HG02610 (cell line): ENCODE results near the gene LSAMP.

Experiments used
- ATAC-seq: cut with Tn5 transposase; IDR thresholded peaks from one replicate; pipeline ENCODE4 v1.9.1; 2021; ENCODE audit warnings: mild to moderate bottlenecking, moderate library complexity; ENCODE audit not compliant: unreplicated experiment

LSAMP gene

DNA sequence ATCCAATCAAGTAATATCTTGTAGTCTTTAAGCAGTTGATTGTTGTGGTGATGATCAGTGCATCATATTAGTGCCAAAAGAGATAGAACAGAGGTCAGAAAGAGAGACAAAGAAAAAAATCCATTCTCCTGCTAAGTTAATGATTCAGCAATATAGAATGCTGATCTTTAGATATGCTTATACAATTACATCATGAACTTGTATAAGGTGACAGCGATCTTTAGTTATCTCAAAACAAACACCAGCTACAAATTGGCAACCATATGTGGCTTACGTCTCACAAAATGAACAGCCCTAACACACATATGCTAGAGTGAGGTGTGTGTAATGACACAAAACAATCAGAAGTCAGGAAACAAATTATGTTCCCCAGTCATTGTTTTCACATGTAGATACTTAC lies 12.5 kb downstream of the LSAMP start:
- no peak for ATAC-seq

DNA sequence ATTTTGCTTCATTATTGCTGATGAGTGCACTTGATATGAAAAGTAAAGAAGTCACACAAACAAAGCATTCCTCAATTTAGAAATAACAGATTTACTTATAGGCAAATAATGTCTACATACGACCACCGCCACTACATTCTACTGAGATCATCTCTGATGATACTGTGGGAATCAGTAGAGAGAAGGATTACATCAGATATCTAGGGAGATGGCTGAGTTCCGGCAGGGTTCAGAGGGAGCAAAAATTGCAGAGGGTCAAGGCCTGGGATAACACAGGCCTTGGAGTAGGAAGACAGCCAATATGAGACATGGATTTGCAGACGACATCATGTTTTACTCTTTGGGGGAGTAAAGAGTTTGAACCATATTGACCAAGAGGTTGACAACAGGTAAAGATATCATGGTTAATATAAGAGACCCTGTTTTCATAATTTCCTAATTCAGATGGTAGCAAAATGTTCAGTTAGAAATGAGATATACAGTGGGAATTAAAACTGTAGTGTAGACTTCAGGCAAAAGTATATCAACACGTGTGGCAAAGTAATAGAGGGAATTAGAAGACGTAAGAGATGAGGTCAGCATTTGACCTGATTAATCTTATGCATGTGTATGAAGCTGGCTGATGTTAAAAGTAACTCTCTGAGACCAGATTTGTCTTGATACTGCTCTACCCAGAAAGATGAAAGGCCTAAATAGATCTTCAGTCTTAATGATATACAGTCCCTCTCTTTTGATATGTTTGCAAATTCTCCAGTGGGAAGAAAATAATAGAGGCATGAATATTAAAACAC lies 15.6 kb downstream of the LSAMP start:
- no peak for ATAC-seq

DNA sequence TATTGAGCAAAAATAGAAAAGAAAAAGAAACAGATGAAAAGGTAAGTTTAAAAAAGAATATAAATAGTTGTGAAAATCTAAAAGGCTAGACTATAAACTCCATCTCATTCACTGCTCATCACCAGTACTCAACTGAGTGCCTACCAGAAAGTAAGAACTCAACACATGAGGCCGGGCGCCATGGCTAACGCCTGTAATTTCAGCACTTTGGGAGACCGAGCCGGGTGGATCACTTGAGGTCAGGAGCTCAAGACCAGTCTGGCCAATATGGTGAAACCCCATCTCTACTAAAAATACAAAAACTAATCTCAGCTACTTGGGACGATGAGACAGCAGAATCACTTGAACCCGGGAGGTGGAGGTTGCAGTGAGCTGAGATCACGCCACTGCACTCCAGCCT lies 19.3 kb downstream of the LSAMP start:
- ATAC-seq = no peak

DNA sequence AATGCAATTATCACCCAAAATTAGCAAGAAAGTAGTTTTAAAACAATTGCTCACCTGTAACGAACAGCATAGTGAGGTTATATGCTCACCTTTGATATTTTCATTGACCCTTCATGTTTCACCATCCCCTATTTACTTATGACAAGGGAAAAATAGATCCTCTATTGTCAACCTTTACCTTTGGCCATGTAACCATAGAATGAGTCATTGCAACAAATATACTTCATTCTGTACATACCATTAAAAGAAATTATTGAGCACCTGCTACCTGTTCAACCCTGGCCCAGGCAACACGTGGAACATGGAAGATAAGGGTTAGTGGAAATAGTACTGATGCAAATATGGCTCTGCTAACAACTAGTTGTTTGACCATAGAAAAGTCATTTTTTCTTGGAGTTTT lies 20.2 kb downstream of the LSAMP start:
- no peak for ATAC-seq

DNA sequence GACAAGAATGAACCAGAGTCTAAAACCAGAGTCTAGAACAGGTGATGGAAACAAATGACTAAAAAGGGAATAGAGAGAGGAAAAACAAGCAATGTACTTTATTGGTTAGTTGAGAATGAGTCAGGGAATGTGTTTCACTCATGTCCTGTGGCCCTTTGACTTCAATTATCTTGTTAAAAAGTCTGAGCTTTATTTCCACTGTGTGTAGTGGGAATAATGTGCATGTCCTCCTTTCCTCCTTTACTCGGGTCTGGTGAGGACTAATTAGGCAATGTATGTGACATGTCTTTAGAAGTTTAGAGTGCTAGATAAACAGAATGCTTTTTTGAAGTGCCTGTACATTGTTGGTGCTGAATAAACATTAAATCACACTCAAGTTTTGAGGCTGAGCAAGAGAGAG lies 21.3 kb downstream of the LSAMP start:
- ATAC-seq = no peak

DNA sequence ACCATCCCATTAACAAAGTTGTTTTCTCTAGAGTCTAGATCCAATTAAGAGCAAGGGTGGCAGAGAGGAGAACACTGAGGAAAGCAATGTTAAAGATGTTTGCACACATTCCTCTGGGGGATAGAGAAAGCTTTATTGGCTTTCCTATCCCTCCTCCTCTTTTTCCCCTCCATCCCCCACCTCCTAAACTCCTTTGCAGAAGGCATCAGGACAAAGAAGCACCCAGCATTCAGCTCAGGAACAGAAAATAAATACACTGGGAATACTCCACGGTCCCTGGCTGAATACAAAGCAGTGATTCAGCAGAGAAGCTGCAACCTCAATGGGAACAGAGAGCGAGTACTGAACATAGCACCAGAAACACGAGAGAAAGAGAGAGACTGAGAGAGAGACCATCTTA lies 21.9 kb downstream of the LSAMP start:
- ATAC-seq = no peak

DNA sequence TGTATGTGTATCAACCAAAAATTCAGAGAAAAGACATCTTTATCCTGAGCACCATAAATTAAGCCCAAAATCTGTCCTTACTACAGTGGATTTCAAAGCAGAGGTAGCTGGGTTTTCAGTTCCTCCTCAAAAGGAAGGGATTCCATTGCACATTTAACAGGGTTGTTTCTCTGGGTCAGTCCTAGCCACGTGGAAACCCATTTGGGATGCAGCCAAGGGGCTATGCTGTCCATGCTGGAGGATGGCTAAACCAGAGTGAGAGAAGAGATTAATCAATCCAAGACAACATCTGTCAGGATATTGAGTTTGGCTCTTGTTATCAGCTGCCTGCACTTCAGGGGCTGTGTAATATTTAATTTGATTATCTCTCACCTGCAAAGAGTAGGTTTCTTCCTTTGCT lies 28.1 kb downstream of the LSAMP start:
- ATAC-seq = no peak

DNA sequence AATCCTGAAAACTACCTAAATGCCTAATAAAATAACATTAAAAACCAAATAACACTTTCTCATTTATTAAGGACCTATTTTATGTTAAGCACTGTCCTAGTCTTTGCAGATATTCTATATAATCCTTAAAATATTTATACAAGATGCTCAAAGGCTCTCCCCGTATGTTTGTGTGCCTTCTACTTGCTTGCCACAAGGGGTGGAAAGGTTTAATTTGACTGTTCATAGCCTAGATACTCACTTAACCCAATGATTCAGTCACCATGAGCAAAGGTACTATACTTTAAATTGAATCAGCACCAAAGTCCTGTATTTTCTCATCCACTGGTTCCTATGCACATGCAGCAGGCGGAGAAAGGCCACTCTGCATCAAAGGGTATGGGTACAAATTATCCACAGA lies 32.0 kb downstream of the LSAMP start:
- ATAC-seq = no peak

DNA sequence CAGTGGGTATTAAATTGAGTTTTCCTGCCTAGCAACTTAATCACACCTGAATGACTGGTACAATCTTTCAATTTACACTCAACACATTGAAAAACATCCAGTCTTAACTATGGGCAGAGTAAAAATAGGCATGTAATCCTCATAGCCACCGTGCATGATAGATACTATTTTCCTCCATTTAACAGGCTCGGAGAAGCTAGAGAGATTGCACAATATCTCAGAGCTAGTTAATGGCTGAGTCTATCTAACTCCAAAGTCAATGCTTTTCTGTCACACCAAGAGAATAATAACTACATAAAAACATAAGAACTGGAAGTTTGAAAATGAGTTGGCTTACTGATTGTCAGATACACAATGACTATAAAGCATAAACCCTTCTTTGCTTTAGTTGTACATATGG lies 36.8 kb downstream of the LSAMP start:
- ATAC-seq = no peak

DNA sequence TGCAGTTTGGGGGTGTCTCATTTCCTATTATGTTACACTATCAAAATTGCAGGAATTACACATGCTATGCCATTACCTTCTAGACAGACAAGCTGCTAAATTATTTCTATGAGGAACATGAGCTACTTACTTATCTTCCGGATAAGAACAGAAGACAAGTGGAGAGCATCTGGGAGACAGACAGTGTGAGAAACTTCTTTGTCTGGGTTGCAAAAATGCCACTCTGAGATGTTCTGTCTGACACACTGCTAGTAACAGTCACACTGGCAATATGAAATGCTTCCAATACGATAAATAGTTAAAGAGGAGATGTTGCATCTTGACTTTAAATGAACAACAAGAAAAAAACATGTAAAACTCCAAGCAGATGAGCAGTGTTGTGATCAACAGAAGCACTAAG lies 40.1 kb downstream of the LSAMP start:
- no peak for ATAC-seq

DNA sequence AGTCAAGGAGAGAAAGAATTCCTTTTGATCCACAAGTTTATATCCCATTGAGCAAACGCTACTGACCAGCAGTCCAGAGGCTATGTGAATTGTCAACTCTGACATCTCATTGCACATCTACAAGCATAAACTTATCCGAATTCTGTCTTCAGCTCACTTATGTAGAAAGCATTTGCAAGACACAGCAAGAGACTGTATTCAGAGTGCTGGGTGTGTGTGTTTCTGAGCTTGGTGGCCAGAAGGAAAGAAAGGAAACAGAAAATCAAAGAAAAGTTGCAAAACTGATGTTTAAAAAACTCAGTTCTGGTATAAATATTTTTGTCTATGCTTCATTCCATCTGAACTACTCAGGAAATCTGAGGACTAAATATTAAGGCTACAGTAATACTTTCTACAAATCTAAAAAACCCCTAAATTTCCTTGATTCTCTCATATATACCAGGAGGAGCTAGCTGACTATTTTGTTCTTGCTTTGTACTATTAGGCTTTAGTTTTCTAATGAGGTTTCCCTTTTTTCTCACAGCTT lies 45.5 kb downstream of the LSAMP start:
- no peak for ATAC-seq

DNA sequence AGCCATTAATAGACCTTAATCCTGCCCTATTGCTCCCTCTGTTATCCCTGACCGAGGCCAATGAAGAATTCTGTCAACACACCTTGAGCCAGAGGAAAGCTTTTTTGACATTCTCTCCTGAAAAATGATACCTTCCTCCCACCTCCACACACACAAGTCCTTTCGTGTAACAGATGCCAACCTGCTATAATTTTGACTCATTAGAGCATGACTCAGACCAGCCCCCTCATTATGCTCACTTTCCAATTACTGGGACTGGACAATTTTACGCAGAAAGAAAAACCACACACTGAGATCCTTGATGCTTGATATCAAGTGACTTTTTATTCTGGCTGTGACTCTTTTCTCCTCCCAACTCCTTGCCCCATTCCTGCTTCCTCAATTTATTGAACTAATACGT lies 50.9 kb downstream of the LSAMP start:
- no peak for ATAC-seq

DNA sequence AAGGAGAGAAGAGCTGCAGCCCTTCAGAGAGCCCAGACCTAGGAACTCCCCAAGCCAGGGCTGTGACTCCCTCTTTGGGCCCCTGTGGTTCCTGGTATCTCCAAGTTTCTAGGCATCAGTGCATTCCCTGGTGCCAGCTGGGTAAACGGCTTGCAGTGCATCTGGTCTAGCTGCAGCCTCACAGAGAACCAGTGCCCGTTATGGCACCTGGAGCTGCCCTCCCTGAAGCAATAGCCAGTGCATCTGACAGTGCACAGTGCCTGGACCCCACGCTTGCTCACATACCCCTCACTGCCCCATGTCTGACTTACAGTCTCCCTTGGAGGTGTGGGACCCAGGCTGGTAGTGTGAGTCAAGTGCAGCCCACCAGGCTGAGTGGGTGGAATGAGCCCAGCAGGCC lies 52.1 kb downstream of the LSAMP start:
- ATAC-seq = no peak

DNA sequence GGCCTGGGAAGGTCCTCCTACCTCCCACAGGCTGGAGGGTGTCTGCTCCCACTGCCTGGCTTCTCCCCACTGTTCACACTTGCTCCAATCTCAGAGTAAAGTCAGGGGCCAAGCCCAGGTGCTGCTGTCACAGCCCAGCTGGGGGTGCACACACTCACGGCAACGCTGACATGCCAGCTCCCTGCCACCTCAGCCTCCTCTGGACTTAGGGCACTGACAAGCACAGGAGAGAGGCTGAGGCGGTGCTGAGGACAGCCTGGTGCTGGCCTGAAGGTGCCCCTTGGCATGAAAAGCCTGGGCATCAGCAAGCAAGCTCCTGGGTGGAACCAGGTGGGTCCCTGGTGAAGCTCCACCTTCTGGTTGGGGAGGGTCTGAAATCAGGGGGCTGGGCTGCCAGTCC lies 53.0 kb downstream of the LSAMP start:
- ATAC-seq = no peak

DNA sequence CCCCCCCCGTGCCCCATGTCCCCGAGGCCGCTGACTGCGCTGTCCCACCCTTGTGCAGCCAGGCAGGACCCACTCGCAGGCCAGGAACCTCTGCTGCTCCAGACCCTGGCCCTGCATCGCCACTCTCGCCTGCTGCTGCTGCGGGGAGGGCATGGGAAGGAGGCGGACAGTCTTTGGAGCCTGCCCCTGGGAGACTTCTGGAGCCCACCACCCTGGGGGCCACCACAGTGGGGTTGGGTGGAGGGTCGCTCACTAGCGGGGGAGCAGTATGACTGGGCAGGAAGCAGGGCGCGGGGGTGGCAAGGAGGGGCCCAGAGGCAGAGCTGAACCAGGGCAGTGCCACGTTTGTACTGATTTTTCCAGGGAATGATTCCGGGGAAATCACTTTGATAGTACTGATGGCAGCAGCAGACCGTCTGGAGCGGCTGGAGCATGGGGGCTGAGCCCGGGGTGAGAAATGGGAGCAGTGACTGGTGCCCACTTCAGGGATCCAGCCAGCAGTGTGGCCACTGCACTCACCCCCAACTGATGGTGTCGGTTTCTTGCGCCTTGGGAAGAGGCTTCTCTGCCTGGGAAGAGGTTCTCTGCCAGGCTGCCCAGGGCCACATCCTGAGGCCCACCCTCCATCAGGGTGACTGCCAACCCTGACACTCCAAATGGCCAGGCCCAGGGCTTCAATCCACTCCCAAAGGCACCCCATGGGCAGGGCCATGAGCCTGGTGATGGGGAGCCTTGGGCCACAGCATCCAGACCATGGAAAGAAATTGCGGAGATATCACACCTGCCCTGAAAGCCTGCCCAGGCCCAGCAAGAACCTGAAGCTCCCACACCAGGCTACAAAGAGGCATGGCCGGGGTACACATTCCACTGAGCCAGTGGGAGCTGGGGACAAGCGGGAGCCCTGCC lies 53.7 kb downstream of the LSAMP start:
- no peak for ATAC-seq

DNA sequence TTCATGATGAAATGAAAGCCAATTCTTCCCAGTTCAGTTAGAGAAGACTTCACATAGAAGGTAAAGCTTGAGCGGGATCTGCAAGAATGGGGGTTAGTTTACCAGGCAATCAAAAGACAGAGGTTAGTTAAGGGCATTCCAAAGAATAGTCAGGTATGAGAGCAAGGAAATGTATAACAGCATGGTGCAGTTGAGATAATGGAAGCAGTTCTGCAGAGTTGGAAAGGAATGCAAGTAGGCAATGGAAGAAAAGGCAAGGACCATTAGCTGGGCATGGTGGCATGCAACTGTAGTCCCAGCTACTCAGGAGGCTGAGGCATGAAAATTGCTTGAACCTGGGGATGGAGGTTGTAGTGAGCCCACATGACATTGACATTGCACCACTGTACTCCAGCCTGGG lies 55.0 kb downstream of the LSAMP start:
- no peak for ATAC-seq

DNA sequence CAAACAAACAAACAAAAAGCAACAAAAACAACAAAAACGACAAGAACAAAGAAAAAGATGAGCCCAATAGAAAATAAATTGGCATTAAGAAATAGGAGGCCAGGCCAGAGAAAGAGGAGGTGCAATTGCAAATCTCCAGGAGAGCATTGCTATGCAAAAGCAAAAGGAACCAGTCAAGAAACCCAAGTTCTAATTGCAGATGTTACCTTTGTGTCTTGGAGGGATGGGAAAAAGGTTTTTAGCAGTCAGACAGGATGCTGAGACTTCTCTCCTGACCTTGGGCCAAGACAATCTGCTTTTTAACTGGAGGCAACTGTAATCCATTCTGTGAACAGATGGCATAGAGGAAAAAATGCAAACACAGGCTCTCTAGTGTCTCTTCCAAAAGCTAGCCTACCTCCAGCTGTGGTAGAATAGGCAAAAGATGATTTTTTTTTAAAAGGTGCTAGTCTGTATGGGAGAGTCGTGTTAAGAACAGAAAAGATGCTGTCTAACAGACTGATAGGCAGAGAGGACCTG lies 56.4 kb downstream of the LSAMP start:
- no peak for ATAC-seq

DNA sequence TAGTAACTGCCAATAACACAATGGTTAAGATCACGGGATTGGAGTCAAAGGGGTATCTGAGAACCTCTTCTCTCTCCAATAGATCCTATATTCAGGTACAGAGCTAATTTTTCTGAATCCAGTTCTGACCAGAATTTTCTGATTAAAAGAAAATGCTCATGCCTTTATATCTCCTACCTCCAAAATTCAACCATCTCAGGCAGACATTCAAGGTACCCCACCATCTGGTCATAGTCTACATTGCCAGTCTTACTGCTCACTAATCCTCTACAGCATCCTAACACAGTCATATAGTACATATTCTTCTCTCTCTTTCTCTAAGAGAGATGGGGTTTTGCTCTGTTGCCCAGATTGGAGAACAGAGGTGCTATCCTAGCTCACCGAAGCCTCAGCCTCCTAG lies 59.1 kb downstream of the LSAMP start:
- ATAC-seq = no peak

DNA sequence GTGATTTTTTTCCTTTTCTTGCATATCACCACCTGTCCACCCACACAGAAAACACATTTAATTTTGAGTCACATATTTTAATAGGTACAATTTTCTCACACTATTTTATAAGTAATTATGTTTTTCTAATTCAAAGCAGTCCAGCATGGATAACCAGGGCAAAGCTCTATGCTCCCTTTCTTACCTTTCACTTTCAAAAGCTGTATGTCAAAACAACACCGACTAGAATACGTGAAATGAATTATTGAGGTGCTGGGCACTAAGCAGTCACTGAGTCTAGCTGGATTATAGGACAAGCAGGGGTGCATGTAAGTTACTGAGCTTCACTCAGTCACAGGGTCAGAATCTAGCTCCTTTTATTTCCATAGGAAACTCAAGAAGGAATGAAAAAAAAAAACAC lies 60.6 kb downstream of the LSAMP start:
- no peak for ATAC-seq

DNA sequence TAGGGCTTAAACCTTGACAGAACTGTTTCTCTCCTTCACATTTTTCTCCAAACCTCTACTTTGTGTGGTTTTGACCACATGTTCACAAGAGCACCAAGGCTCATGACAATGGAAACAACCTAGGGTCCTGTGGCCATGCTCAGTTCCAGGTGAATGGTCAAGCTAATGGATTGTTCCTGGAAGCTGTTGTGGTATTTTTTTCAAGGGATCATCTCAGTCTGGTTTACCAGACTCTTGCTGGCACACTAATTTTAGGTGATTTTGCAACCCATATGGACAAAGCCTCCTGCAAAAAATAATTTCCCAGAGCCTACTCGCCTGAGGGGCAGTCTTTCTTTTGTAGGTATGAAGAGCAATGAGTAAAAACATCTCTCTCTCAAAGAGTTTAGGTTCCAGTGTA lies 67.2 kb downstream of the LSAMP start:
- ATAC-seq = no peak

DNA sequence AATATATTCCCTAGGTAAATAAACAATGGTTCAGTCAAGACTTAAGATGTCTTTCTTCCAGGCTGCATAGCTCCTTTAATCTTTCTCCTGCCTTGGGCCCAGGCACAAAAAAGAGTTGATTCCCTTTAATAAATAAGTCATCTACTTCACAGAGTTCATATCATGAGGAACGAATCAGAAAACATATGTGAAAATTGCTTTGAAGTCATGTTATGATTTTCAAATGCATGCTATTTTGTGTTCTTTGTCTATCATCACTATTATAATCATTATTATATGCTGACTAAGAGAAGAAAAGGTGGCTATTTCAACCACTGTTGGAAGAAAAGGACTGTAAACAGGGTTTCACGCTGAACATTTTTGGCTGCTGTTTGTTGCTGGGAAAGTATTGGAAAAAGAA lies 70.4 kb downstream of the LSAMP start:
- no peak for ATAC-seq
